Esophagus squamous epithelium (tissue), 4 donors: ENCODE data around the gene TPI1.

Experiments used
- CTCF ChIP-seq, 6 experiments: fragments of 450-650 bp in 4 of 6; fragments of 200-600 bp in 2 of 6; sonication (generic) in 2 of 6; IDR thresholded peaks; one replicate each; pipeline ENCODE4 v1.5.1; 2016 to 2019; ENCODE audit warnings: antibody characterized with exemption in 6 of 6, mild to moderate bottlenecking in 4 of 6, moderate library complexity in 4 of 6
- POLR2A ChIP-seq, 4 donors: fragments of 450-650 bp; IDR thresholded peaks; one replicate each; pipeline ENCODE4 v1.6.1; 2017; ENCODE audit warnings: antibody characterized with exemption in 4 of 4, mild to moderate bottlenecking in 4 of 4, moderate library complexity in 3 of 4

- TF ChIP-seq CTCF (IDR thresholded peaks at IDR 0.05) (no peak), POLR2A (IDR thresholded peaks at IDR 0.05) (no peak)
Observed at GRCh38 chr12:6912164-6912935, 45.0 kb downstream of the TPI1 start.
